Activated T-helper 2 cell treated with anti-CD3 and anti-CD28 coated beads, Interferon-gamma antibody, Interleukin-2, Interleukin-4, amounts not matched to agents 10 μg/mL and 5 μg/mL and 100 μg/mL, durations not matched to agents 14 hours and 24 hours and 36 hours (primary cell): ENCODE data around the gene SMARCC1. TPM values are rescaled to one million over a fixed set of nuclear protein-coding genes. Genes with fewer than 3 reads are reported as not detected.
"Not testable (repeated sequence)": the region's sequence is repeated elsewhere in the genome, so short reads cannot be mapped to it uniquely, and the experiment has no call there.

Source experiments
- DNase-seq: peaks from one replicate; pipeline ENCODE4 v3.0.0; 2021; ENCODE audit warnings: low spot score
- H3K27ac Mint-ChIP-seq: one replicate; pipeline ENCODE4 v1.8.0; 2021; ENCODE audit warnings: mixed read lengths
- H3K27me3 Mint-ChIP-seq: one replicate; pipeline ENCODE4 v1.8.0; 2021; ENCODE audit warnings: low read depth, mixed read lengths
- H3K36me3 Mint-ChIP-seq: one replicate; pipeline ENCODE4 v1.8.0; 2021; ENCODE audit warnings: low read depth, mixed read lengths
- H3K4me1 Mint-ChIP-seq: one replicate; pipeline ENCODE4 v1.8.0; 2021; ENCODE audit warnings: low read depth, mixed read lengths
- H3K4me3 Mint-ChIP-seq: one replicate; pipeline ENCODE4 v1.8.0; 2021; ENCODE audit warnings: low read depth, mild to moderate bottlenecking, moderate library complexity, mixed read lengths
- H3K9me3 Mint-ChIP-seq: one replicate; pipeline ENCODE4 v1.8.0; 2021; ENCODE audit warnings: mixed read lengths
- intact Hi-C: fragments of 100-400 bp; cut with micrococcal nuclease; formaldehyde crosslinking; loops from one replicate; pipeline ENCODE4 v1.15.1; 2023
- total RNA-seq: library from RNA; stranded (reverse); gene quantifications from 2 replicates; pipeline ENCODE4 v1.2.3, GENCODE V29; 2022

Gene SMARCC1
- total RNA-seq, result 150 and 166 TPM in 2 replicates

DNA sequence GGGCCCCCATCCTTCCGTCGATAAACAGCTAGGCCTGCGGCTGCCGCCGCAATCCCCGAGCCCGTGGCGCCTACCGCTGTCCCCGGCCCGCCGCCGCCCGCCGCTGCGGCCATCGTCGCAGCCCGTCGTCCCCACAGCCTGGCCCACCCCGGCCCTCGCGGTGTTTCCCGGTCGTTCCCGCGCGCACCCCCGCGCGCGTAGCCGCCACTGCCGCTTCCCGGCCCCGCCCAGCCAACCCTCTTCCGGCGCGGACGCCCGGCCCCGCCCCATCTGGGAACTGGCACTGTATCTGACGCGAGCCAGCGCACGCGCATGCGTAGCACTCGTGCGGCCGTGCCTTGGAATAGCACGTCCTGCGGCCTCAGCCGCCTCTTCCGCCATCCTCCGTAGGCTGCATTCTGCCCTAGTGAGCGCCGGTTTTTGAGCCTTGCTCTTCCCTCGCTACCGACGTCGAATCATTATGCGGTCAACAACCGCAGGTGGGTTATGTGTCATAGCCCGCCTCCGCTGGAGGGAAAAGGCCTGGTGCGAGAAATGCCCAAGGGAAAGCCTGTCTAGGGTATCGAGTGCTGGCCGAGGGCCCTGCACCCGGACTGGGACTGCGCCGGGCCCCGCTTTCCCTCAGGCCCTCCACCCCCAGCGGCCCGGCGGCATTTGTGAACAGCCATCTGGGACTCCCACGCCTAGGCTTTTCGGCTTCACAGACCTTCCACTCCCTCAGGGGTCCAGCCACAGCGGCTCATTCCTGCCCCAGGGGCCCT is at the start of gene SMARCC1:
TSS of gene SMARCC1 (minus strand) at position 209 of the 761 bp plus-strand sequence. CDS start at position 113, 96 bp downstream.
- Mint-ChIP-seq H3K36me3 (peaks cover 16% of the 10 kb centered on the region), H3K4me3 (peak within 1 kb of the TSS; percentile 92), H3K27me3 (no peaks in the 10 kb centered on the region), H3K27ac (peak within 1 kb of the TSS; percentile 99), H3K4me1 (peaks cover 17% of the 10 kb centered on the region), H3K9me3 (no peaks in the 10 kb centered on the region)
- intact Hi-C loops, result loop anchor here (1.0 to 5.0 kb wide), 4 partner anchors 21 to 620 kb away; partner anchors contain the start of genes DHX30, ELP6 and SETD2
- peak; percentile 99 for DNase-seq

DNA sequence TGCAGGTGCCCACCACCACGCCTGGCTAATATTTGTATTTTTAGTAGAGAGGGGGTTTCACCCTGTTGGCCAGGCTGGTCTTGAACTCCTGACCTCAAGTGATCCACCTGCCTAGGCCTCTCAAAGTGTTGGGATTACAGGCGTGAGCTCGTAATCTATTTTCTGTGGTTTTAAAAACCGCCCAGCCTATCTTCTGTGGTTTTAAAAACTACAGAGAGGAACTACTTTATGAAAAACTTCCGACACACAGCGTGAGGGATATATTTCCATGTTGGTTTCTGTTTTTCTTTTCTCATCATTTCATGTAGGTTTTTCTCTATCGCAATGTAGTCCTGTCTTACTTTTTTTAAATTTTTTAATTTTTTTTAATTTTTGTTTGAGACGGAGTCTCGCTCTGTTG is 47.8 kb upstream of the SMARCC1 start:
- intact Hi-C loops, H3K27me3 Mint-ChIP-seq, H3K9me3 Mint-ChIP-seq, H3K4me3 Mint-ChIP-seq, DNase-seq: not testable (repeated sequence)
- peaks cover 71% of the 10 kb centered on the region for H3K36me3 Mint-ChIP-seq
- peak overlapping the region; percentile 23 for H3K27ac Mint-ChIP-seq
- peaks cover 24% of the 10 kb centered on the region for H3K4me1 Mint-ChIP-seq

DNA sequence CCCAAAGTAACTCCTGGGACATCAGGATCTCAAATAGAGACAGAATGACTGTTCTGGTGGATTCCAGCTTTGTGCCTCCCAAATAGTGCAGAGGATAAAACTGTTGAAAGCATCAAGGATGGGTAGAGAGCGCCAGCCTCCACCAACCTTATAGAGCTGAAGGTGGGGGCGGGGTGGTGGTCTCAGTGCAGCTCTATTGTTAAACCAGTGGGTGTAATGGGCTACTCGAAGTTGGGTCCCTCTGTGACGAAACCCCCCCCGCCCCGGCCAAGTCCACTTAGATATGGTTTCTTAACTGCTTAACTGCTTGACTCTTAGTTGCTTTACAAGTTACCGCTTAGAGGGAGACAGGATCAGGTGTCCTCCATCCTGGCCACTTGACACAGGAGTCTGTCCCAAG is 43.9 kb upstream of the SMARCC1 start:
- no peaks in the 10 kb centered on the region for H3K9me3 Mint-ChIP-seq
- H3K27me3 Mint-ChIP-seq, result no peaks in the 10 kb centered on the region
- no peak for DNase-seq
- peaks cover 48% of the 10 kb centered on the region for H3K36me3 Mint-ChIP-seq
- intact Hi-C loops, result loop anchor here (1.0 to 2.0 kb wide), 2 partner anchors 45 to 263 kb away; partner anchors contain the start of gene SMARCC1
- peaks cover 29% of the 10 kb centered on the region for H3K4me1 Mint-ChIP-seq
- peak overlapping the region; percentile 90 for H3K4me3 Mint-ChIP-seq
- H3K27ac Mint-ChIP-seq, result peak overlapping the region; percentile 79

DNA sequence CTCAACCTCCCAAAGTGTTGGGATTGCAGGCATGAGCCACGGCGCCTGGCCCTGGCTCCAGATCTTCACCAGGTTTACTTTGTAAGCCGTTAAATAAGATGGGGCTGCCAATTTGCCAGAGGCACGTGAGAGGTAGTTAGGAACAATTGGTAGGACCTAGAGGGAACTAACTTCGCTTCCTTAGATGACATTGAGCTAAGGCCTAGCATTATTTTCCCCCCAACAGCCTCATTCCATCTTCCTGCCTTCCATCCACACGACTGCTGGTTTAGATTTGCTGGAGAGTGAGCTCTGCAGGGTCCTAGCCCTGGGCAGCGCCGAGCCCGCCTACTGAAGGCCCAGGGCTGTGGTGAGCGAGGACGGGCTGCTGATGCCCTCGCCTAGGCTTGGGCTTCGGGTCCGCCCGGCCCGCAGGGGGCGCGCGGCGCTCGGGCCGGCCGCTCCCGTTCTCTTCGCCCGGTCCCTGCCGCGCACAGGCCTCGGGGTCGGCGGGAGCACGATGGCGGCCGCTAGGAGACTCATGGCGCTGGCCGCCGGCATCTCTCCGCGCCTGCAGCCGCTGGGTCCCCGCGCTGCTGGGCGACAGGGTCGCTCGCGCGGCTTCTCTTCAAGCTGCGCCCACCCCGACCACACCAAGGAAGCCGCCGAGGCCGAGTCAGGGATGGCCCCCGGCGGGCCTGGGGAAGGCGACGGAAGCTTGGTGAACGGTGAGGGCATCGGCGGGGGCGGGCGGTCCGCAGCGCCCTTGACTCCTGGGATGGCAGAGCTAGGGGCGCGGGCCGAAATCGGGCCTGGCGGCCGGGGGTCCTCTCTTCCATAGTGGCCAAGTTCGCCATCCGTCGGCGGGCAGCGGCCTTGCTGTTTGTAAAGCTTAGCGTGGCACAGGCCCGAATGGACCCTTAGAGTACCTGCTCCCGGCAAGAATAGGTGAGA is 43.1 kb upstream of the SMARCC1 start:
- DNase-seq, result peak; percentile 77
- peak overlapping the region; percentile 90 for H3K4me3 Mint-ChIP-seq
- H3K36me3 Mint-ChIP-seq, result peaks cover 46% of the 10 kb centered on the region
- intact Hi-C loops, result loop anchor here (1.0 to 2.0 kb wide), 3 partner anchors 22 to 263 kb away; partner anchors contain the start of genes DHX30 and SMARCC1
- H3K9me3 Mint-ChIP-seq, result no peaks in the 10 kb centered on the region
- peak overlapping the region; percentile 79 for H3K27ac Mint-ChIP-seq
- H3K4me1 Mint-ChIP-seq, result peaks cover 29% of the 10 kb centered on the region
- no peaks in the 10 kb centered on the region for H3K27me3 Mint-ChIP-seq

DNA sequence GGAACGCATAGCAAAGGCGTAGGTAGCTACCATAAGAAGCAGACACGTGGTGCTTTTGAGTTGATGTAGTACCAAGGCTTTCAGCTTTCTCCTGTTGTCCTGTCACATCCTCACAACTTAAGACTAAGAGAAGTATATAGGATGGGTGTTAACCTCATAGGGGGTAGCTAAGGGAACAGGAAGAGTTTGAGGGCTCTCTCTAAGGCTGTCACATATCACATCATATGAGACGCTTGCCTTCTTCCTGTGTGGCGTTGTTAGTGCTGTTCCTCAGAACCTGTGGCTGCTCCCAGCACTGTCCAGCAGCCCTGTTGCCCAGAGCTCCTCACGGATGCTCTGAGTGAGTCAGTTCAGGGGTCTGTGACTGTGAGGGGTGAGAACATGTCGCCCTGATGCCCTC is 35.9 kb upstream of the SMARCC1 start:
- Mint-ChIP-seq H3K4me3 (no peak overlapping the region), H3K36me3 (peaks cover 22% of the 10 kb centered on the region), H3K9me3 (no peaks in the 10 kb centered on the region), H3K4me1 (peaks cover 7% of the 10 kb centered on the region), H3K27ac (no peak overlapping the region), H3K27me3 (no peaks in the 10 kb centered on the region)
- no peak for DNase-seq
- intact Hi-C loops, result no loop called here

DNA sequence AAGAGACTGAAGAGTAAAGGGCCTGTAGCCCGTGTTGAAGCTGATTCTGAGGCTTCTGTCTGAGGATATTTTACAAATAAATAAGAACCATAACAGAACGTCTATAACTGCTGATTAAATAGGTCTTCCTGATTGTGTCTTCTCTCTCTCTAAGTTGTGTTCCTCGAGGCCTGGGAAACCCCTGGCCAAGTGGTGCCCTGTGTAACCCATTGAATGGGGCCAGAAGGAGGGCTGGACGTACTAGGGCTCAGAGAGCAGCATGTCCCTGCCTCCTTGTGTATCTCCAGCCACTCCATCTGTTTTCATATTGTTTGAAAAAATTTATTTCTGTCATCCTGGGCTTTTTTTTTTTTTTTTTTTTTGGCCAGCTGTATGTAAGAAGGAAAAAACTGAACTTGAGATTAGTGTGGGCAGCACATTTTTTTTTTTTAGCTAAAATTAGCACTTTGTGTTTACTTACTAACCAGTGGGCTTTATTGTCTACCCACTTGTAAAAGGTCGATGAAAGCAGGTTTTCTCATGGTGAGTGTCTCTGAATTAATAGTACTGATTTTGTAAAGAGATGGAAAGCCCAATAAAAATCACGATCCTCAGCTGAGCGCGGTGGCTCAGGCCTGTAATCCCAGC is 32.0 kb upstream of the SMARCC1 start:
- DNase-seq, result no peak
- Mint-ChIP-seq H3K9me3 (no peaks in the 10 kb centered on the region), H3K36me3 (peaks cover 26% of the 10 kb centered on the region), H3K27ac (no peak overlapping the region), H3K27me3 (no peaks in the 10 kb centered on the region), H3K4me1 (peaks cover 3% of the 10 kb centered on the region), H3K4me3 (no peak overlapping the region)
- intact Hi-C loops, result no loop called here

DNA sequence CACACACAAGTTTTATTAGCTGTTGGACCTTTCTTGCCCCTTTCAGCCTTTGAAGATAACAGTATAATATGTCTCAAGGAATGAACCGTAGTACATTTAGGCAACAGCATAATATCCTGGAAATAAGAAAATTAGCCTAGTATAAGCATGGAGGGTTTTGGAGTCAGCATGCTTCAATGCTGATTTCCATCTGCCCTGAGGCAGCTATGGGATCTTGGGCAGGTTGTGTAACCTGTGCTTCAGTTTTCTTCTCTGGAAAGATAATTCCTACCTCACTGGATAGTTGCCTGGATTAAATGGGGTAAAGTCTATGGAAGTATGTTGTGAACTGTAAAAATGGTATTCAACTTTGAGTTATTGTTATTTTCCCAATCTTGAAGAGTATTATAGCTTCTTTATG is 22.9 kb upstream of the SMARCC1 start:
- no peaks in the 10 kb centered on the region for H3K27me3 Mint-ChIP-seq
- H3K4me3 Mint-ChIP-seq, result peak overlapping the region; percentile 97
- DNase-seq, result no peak
- intact Hi-C loops, result no loop called here
- H3K36me3 Mint-ChIP-seq, result no peaks in the 10 kb centered on the region
- no peaks in the 10 kb centered on the region for H3K9me3 Mint-ChIP-seq
- no peak overlapping the region for H3K27ac Mint-ChIP-seq
- peaks cover 13% of the 10 kb centered on the region for H3K4me1 Mint-ChIP-seq

DNA sequence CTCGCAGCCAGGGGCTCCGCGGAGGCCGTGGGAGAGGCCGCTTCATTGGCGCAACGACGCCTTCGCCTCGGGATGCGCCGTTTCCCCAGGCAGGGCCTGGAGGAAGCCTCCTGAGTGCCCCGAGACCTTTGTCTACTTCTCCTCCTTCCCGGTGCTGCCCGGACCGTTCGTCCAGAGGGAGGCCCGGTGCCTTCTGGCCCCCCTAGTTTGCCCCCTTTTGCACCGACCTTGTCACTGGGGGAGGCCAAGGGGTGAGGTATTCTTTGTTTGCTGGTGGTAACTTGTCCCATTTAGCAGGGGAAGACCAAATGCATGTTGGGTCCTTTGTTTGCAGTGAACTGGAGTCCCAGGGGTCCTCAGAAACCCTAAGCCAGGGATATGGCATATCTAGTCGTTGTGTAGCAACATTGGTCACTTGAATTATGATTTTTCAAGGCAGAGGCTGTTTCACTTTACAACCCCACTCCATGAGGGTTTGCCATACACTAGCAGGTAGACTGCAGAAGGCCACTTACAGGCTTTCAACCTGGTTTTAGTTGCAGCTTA is 21.9 kb upstream of the SMARCC1 start:
- intact Hi-C loops, result loop anchor here (1.0 kb wide), 3 partner anchors 21 to 290 kb away; partner anchors contain the start of gene ELP6
- Mint-ChIP-seq H3K9me3 (no peaks in the 10 kb centered on the region), H3K27me3 (no peaks in the 10 kb centered on the region), H3K27ac (peak overlapping the region; percentile 95), H3K4me3 (peak overlapping the region; percentile 97), H3K36me3 (no peaks in the 10 kb centered on the region), H3K4me1 (peaks cover 13% of the 10 kb centered on the region)
- no peak for DNase-seq

DNA sequence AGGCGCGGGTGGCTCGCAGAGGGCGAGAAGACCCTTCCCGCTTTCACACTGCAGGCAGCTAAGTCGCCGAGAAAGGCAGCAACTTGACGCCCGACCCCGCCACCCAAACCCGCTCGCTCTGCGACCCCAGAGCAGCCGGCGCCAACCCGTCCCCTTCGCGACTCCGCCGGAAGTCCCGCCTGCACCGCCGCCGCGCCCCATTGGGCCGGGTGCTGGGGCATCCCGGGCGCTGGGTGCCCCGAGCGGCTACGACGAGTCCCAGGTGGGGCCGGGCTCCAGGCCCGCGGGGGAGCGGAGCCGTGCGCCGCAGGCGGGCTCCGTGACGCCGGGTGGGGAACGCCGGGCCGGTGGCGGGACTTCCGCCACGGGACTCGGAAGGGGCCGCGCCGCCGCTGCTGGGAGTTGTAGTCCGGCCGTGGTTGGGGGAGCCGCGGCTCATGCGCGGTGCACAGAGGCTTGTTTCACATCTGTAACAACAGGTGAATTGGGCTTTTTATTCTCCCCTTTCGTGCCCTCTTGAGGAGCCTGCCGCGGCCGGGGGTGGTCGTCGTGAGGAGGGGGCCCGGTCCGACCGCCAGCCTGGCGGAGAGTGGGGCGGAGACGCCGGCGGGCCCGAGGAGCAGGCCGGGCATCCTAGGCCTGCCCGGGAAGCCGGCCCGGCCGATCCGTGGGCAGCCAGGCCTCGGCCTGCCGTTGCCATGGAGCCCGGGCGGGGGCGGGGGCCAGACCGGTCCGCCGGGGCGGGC is 21.2 kb upstream of the SMARCC1 start, which contains the start of gene DHX30:
TSS of gene DHX30 (plus strand) at position 405 of the 746 bp plus-strand sequence. CDS start 7,546 bp downstream, outside the sequence.
- H3K4me3 Mint-ChIP-seq, result peak within 1 kb of the TSS; percentile 97
- no peaks in the 10 kb centered on the region for H3K27me3 Mint-ChIP-seq
- H3K36me3 Mint-ChIP-seq, result no peaks in the 10 kb centered on the region
- H3K4me1 Mint-ChIP-seq, result peaks cover 13% of the 10 kb centered on the region
- peak; percentile 81 for DNase-seq
- peak within 1 kb of the TSS; percentile 95 for H3K27ac Mint-ChIP-seq
- H3K9me3 Mint-ChIP-seq, result no peaks in the 10 kb centered on the region
- intact Hi-C loops, result loop anchor here (1.0 kb wide), 3 partner anchors 21 to 290 kb away; partner anchors contain the start of gene ELP6

DNA sequence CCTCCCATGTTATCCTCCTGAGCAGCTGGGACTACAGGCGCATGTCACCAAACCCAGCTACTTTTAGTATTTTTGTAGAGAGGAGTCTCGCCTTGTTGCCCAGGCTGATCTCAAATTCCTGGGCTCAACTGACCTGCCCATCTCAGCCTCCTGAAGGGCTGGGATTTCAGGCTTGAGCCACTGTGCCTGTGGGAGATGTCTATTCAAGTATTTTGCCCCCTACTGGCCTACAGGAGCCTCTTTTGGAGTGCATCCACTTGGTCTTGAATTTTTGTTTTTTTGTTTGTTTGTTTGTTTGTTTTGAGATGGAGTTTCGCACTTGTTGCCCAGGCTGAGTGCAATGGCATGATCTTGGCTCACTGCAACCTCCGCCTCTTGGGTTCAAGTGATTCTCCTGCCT is 18.0 kb upstream of the SMARCC1 start:
- intact Hi-C loops, result no loop called here
- no peak overlapping the region for H3K4me3 Mint-ChIP-seq
- H3K27ac Mint-ChIP-seq, result no peak overlapping the region
- peaks cover 13% of the 10 kb centered on the region for H3K4me1 Mint-ChIP-seq
- H3K27me3 Mint-ChIP-seq, result no peaks in the 10 kb centered on the region
- no peaks in the 10 kb centered on the region for H3K9me3 Mint-ChIP-seq
- no peaks in the 10 kb centered on the region for H3K36me3 Mint-ChIP-seq
- no peak for DNase-seq

DNA sequence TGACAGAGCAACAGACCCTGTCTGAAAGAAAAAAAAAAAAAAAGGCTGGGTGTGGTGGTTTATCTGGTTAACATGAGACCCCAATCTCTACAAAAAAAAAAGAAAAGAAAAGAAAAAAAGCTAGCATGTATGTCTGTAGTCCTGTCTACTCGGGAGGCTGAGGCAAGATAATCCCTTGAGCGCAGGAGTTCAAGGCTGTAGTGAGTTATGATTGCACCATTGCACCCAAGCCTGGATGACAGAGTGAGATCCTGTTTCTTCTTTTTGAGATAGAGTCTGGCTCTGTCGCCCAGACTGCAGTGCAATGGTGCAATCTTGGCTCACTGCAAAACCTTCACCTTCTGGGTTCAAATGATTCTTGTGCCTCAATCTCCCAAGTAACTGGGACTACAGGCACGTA is 12.9 kb upstream of the SMARCC1 start:
- intact Hi-C loops, result no loop called here
- Mint-ChIP-seq H3K4me1 (no peaks in the 10 kb centered on the region), H3K4me3 (no peak overlapping the region), H3K27me3 (no peaks in the 10 kb centered on the region), H3K27ac (no peak overlapping the region), H3K36me3 (no peaks in the 10 kb centered on the region), H3K9me3 (no peaks in the 10 kb centered on the region)
- no peak for DNase-seq
